Fibroblast of skin of right quadriceps (primary cell): ENCODE data around the gene HTD2.

ENCODE experiments used
- DNase-seq: peaks from one replicate; pipeline ENCODE4 v3.0.0-alpha.2; 2013

HTD2 gene

GRCh38 chr3:58359621-58360020, 53.3 kb downstream of the HTD2 start:
- DNase-seq = no peak

GRCh38 chr3:58361866-58362265, 55.5 kb downstream of the HTD2 start:
- DNase-seq = no peak

DNA sequence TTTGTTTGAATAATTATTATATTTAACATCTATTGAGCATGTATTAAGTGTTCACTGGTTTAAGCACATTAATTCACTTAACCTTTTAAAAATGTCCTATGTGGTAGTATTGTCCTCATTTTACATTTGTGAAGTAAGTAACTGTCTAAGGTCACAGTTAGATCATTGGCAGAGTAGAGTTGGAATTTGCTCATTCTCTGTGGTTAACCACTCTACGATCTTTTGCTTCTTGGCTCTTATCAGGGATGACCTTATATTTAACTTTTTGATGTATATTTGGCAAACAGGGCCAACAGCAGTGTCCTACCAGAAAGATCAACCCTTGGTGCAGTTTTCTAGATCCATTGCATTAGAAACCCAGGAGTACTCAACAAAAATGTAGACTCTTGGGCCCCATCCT, 60.4 kb downstream of the HTD2 start:
- peak; percentile 18 for DNase-seq

DNA sequence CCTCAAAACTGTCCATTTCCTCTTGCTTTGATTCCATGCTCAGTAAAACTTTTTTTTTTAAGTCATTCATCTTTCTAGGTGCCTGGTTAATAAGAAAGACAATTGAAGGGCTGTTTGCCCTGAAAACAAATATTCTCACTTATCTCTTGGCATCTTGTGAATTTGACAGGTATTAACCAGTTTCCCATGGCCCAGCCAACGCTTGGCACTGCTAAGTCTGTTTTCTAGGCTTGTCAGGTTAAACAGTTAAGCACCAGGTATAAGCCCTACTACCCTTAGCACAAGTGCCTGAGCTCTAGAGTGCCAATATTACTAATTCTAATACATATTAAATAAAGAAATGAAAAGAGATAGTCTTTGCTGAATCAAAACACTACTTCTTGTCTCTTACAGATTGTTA, 62.7 kb downstream of the HTD2 start:
- DNase-seq = no peak
